T-helper 2 cell treated with Interferon-gamma antibody and Interleukin-4, amounts not matched to agents 100 ng/mL and 5 ng/mL, for 36 hours (primary cell): ENCODE results near the gene TLR10. TPM values are rescaled to one million over a fixed set of nuclear protein-coding genes. Genes with fewer than 3 reads are reported as not detected.
"Not testable (repeated sequence)": the region's sequence is repeated elsewhere in the genome, so short reads cannot be mapped to it uniquely, and the experiment has no call there.

ENCODE experiments used
- intact Hi-C: fragments of 100-400 bp; cut with micrococcal nuclease; formaldehyde crosslinking; loops from one replicate; pipeline ENCODE4 v1.15.1; 2023
- total RNA-seq: library from RNA; stranded (reverse); gene quantifications from 2 replicates; pipeline ENCODE4 v1.2.3, GENCODE V29; 2022

The TLR10 gene
- total RNA-seq, 1 donor from 2014 or later = 0.05 TPM

GRCh38 chr4:38768968-38769394, 13.8 kb downstream of the TLR10 start:
- intact Hi-C loops = no loop called here

GRCh38 chr4:38766940-38767339, 15.8 kb downstream of the TLR10 start:
- intact Hi-C loops = not testable (repeated sequence)

GRCh38 chr4:38765382-38765781, 17.4 kb downstream of the TLR10 start:
- intact Hi-C loops = no loop called here

- intact Hi-C loops = no loop called here
Measured at GRCh38 chr4:38764277-38764676, 18.5 kb downstream of the TLR10 start.

GRCh38 chr4:38762560-38762959, 20.2 kb downstream of the TLR10 start:
- intact Hi-C loops = no loop called here

GRCh38 chr4:38759790-38760122, 23.0 kb downstream of the TLR10 start:
- intact Hi-C loops = loop anchor here (1.0 to 5.0 kb wide), 4 partner anchors 24 to 378 kb away; partner anchors contain the start of genes TLR1 and TLR6

- intact Hi-C loops = loop anchor here (1.0 to 5.0 kb wide), 4 partner anchors 24 to 378 kb away; partner anchors contain the start of genes TLR1 and TLR6
Measured at GRCh38 chr4:38759113-38759789, 23.5 kb downstream of the TLR10 start.

GRCh38 chr4:38757945-38758600, 24.7 kb downstream of the TLR10 start:
- intact Hi-C loops = loop anchor here (5.0 kb wide), 1 partner anchor 379 kb away; no protein-coding TSS in a partner anchor

GRCh38 chr4:38752941-38753806, 29.6 kb downstream of the TLR10 start:
- intact Hi-C loops = no loop called here

GRCh38 chr4:38752372-38752940, 30.3 kb downstream of the TLR10 start:
- intact Hi-C loops = no loop called here

GRCh38 chr4:38751341-38752010, 31.3 kb downstream of the TLR10 start:
- intact Hi-C loops = no loop called here

GRCh38 chr4:38749336-38749735, 33.5 kb downstream of the TLR10 start:
- intact Hi-C loops = no loop called here

GRCh38 chr4:38747629-38748028, 35.2 kb downstream of the TLR10 start:
- intact Hi-C loops = no loop called here

GRCh38 chr4:38745881-38746280, 36.9 kb downstream of the TLR10 start:
- intact Hi-C loops = no loop called here

GRCh38 chr4:38743866-38744265, 38.9 kb downstream of the TLR10 start:
- intact Hi-C loops = no loop called here

- intact Hi-C loops = no loop called here
Measured at GRCh38 chr4:38740303-38740702, 42.5 kb downstream of the TLR10 start.

GRCh38 chr4:38738940-38739803, 43.6 kb downstream of the TLR10 start:
- intact Hi-C loops = no loop called here

- intact Hi-C loops = no loop called here
Measured at GRCh38 chr4:38735870-38736269, 46.9 kb downstream of the TLR10 start.

- intact Hi-C loops = no loop called here
Measured at GRCh38 chr4:38734911-38735310, 47.9 kb downstream of the TLR10 start.

GRCh38 chr4:38734446-38734845, 48.3 kb downstream of the TLR10 start:
- intact Hi-C loops = no loop called here
